ENCODE results near the gene UBAC1. TPM values are rescaled to one million over a fixed set of nuclear protein-coding genes. Genes with fewer than 3 reads are reported as not detected.

The UBAC1 gene
- total RNA-seq, 1 donor from 2014 or later = 31.0 TPM

DNA sequence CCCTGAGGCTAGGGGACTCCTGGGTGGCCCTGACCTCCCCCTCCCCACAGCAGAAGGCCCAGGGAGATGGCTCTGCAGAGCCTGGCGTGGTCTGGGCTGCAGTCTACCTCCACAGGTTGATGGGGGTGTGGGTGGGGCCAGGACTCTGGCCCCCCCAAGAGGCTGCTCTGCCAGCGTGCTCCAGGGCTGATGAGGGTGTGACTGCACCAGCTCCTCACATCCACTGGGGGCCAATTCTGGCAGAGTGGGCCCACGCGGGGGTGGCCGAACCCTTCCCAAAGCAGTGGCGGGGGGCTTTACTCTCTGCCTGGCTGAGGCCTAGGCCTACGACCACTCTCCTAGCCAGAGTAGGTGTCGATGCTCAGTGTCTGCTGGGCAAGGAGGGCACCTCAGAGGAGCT, 28.0 kb upstream of the UBAC1 start:
- DNase-seq (ENCODE audit: low spot score in 2 of 2) = no peak
- no peak overlapping the region for H3K27ac ChIP-seq
- no peak overlapping the region for H3K4me3 ChIP-seq
- no peaks in the 10 kb centered on the region for H3K9me3 ChIP-seq
- H3K27me3 ChIP-seq = no peaks in the 10 kb centered on the region
- TF ChIP-seq, protein P1, sequence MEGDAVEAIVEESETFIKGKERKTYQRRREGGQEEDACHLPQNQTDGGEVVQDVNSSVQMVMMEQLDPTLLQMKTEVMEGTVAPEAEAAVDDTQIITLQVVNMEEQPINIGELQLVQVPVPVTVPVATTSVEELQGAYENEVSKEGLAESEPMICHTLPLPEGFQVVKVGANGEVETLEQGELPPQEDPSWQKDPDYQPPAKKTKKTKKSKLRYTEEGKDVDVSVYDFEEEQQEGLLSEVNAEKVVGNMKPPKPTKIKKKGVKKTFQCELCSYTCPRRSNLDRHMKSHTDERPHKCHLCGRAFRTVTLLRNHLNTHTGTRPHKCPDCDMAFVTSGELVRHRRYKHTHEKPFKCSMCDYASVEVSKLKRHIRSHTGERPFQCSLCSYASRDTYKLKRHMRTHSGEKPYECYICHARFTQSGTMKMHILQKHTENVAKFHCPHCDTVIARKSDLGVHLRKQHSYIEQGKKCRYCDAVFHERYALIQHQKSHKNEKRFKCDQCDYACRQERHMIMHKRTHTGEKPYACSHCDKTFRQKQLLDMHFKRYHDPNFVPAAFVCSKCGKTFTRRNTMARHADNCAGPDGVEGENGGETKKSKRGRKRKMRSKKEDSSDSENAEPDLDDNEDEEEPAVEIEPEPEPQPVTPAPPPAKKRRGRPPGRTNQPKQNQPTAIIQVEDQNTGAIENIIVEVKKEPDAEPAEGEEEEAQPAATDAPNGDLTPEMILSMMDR (IDR thresholded peaks at IDR 0.05) = no peak
- no peaks in the 10 kb centered on the region for H3K36me3 ChIP-seq
- peaks cover 10 to 15% of the 10 kb centered on the region in 2 donors for H3K4me1 ChIP-seq
- intact Hi-C loops (cut with DNase I) = no loop called here

DNA sequence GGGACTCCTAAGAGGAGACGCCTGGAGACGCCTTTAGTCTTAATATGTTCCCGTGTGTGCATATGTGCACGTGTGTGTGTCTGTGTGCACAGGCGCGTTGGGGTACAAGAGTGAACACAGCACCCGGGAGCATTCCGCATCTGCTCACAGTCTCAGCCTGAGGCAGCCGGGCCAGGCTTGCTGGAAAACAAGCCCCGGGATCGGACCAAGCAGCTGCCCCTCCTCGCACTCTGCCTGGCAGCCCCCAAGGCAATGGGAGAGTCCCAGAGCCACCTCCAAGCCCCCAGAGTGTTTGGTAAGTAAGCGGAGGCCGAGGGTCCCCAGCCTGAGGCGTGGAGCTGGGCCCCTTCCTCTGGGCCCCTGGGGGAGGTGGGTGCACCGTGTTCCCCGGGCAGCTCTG, 27.3 kb upstream of the UBAC1 start:
- Histone ChIP-seq H3K36me3 (no peaks in the 10 kb centered on the region), H3K4me1 (peaks cover 10 to 15% of the 10 kb centered on the region in 2 donors), H3K27ac (no peak overlapping the region), H3K9me3 (no peaks in the 10 kb centered on the region), H3K4me3 (no peak overlapping the region), H3K27me3 (no peaks in the 10 kb centered on the region)
- TF ChIP-seq, protein P1 (IDR thresholded peaks at IDR 0.05) = no peak
- DNase-seq (ENCODE audit: low spot score in 2 of 2) = no peak
- intact Hi-C loops (cut with DNase I) = no loop called here

DNA sequence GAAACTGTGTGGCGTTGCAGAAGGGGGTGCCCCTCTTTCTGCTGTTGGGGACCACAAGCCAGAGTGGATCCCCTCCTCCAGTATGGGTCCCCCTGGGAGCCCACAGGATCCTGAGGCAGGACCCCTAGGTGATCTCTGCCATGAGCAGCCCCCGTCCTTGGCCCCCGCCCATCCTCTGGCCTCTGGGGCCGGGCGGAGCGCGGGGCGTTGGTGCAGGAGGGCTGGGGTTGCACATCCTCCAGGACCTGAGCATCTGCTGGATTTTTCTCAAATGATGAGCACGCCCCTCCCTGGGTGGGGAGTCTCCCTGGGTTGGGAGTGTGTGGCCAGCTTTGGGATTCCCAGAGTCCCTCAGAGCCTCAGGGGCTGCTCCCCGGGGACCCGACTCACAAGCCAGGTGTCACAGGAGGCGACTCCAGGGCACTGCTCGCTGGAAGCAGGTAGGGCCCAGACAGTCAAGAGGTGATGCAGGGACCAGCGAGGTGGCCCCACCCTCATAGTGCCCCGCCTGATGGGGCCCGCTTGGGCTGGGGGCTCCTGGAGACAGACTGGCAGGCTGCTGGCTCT, 26.7 kb upstream of the UBAC1 start:
- intact Hi-C loops (cut with DNase I) = no loop called here
- Histone ChIP-seq H3K27me3 (no peaks in the 10 kb centered on the region), H3K4me3 (no peak overlapping the region), H3K36me3 (no peaks in the 10 kb centered on the region), H3K4me1 (peaks cover 10 to 13% of the 10 kb centered on the region in 2 donors), H3K27ac (no peak overlapping the region), H3K9me3 (no peaks in the 10 kb centered on the region)
- DNase-seq (ENCODE audit: low spot score in 2 of 2) = no peak
- TF ChIP-seq, protein P1 (IDR thresholded peaks at IDR 0.05) = no peak

DNA sequence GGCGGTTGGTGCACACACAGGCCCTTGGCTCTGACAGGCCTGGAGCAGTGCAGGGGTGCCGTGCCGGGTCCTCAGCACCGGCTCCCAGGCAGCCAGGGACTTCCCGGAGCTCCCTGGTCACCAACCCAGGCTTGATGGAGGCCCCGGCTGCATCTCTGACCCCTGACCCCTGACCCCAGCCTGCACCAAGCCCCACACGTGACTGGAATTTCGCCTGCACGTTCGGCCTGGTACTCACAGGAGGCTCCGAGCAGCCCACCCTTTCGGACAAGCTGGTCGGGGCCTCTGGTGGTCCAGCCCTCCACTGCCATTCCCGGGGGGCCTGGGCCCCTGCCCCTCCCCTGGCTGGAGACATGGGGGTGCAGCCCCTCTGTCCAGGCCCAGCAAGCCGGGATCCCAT, 25.4 kb upstream of the UBAC1 start:
- no peaks in the 10 kb centered on the region for H3K36me3 ChIP-seq
- H3K4me3 ChIP-seq = no peak overlapping the region
- TF ChIP-seq, protein P1 (IDR thresholded peaks at IDR 0.05) = no peak
- no peaks in the 10 kb centered on the region for H3K27me3 ChIP-seq
- H3K27ac ChIP-seq = no peak overlapping the region
- H3K4me1 ChIP-seq = peaks cover 7 to 8% of the 10 kb centered on the region in 2 donors
- no peak for DNase-seq (ENCODE audit: low spot score in 2 of 2)
- no peaks in the 10 kb centered on the region for H3K9me3 ChIP-seq
- intact Hi-C loops (cut with DNase I) = no loop called here

DNA sequence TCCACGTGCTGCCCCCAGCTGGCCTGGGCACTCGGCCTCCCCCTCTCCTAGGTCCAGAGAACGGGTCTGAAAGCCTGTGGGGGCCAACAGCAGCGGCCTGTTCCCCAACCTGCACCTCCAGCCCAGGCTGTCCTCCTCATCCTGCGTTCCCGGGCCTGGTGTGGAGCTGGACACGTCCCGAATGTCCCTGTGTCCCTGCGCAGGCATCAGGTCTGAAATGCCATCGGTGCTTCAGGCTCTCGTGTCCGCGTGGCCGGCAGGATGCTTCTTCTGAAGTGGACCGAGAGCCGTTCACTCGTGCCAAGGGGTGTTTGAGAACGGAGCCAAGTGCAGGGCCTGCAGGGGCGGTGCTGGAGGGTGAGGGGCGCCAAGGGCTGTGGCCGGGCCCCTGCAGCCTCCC, 24.7 kb upstream of the UBAC1 start:
- Histone ChIP-seq H3K27me3 (no peaks in the 10 kb centered on the region), H3K27ac (no peak overlapping the region), H3K4me1 (peaks cover 7 to 8% of the 10 kb centered on the region in 2 donors), H3K36me3 (no peaks in the 10 kb centered on the region), H3K4me3 (no peak overlapping the region), H3K9me3 (no peaks in the 10 kb centered on the region)
- TF ChIP-seq, protein P1 (IDR thresholded peaks at IDR 0.05) = no peak
- DNase-seq (ENCODE audit: low spot score in 2 of 2) = no peak
- intact Hi-C loops (cut with DNase I) = no loop called here

DNA sequence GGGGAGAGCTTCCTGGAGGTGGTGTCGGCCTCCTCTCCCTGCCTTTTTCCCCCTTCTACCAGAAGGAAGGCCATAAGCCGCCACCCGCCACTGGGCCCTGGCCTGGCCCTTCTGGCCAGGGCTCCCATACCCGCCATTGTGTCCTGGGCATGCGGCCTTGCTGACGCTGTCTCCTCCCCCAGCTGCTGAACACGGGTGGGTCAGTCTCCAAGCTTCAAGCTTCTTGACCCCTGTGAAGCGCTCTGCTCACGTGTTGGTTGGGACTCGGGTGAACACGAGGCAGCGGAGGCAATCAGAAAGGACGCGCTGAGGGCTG, 24.2 kb upstream of the UBAC1 start:
- H3K4me3 ChIP-seq = no peak overlapping the region
- no peaks in the 10 kb centered on the region for H3K27me3 ChIP-seq
- intact Hi-C loops (cut with DNase I) = no loop called here
- H3K4me1 ChIP-seq = peaks cover 6 to 7% of the 10 kb centered on the region in 2 donors
- no peaks in the 10 kb centered on the region for H3K36me3 ChIP-seq
- TF ChIP-seq, protein P1 (IDR thresholded peaks at IDR 0.05) = no peak
- DNase-seq (ENCODE audit: low spot score in 2 of 2) = no peak
- no peak overlapping the region for H3K27ac ChIP-seq
- H3K9me3 ChIP-seq = no peaks in the 10 kb centered on the region

All from ascending aorta (tissue), 2 donors.